ENCODE results near the gene NOC2L. TPM values are rescaled to one million over a fixed set of nuclear protein-coding genes. Genes with fewer than 3 reads are reported as not detected.

Gene NOC2L
- total RNA-seq, 1 donor: 76.9 TPM

GRCh38 chr1:923131-923990, 35.7 kb downstream of the NOC2L start, which contains the start of gene SAMD11:
Gene SAMD11, plus strand, starts transcription at chr1:923923. Its CDS starts 509 bp downstream, at chr1:924432.
- no peak for TF ChIP-seq CTCF (IDR thresholded peaks at IDR 0.05; ENCODE audit: insufficient read depth, low read depth, low read length)
- peak; percentile 88 for DNase-seq (ENCODE audit: low read depth)
- peak within 1 kb of the TSS; percentile 52 for H3K4me3 ChIP-seq (ENCODE audit: low read depth, low read length)

GRCh38 chr1:921011-921837, 37.8 kb downstream of the NOC2L start:
- peak; percentile 56 for TF ChIP-seq CTCF (IDR thresholded peaks at IDR 0.05; ENCODE audit: insufficient read depth, low read depth, low read length)
- DNase-seq (ENCODE audit: low read depth): peak; percentile 78
- no peak overlapping the region for H3K4me3 ChIP-seq (ENCODE audit: low read depth, low read length)

GRCh38 chr1:920521-920920, 38.5 kb downstream of the NOC2L start:
- TF ChIP-seq CTCF (IDR thresholded peaks at IDR 0.05; ENCODE audit: insufficient read depth, low read depth, low read length): no peak
- DNase-seq (ENCODE audit: low read depth): no peak
- H3K4me3 ChIP-seq (ENCODE audit: low read depth, low read length): no peak overlapping the region

GRCh38 chr1:920010-920409, 39.0 kb downstream of the NOC2L start:
- no peak for TF ChIP-seq CTCF (IDR thresholded peaks at IDR 0.05; ENCODE audit: insufficient read depth, low read depth, low read length)
- no peak overlapping the region for H3K4me3 ChIP-seq (ENCODE audit: low read depth, low read length)
- no peak for DNase-seq (ENCODE audit: low read depth)

GRCh38 chr1:919271-919872, 39.7 kb downstream of the NOC2L start:
- DNase-seq (ENCODE audit: low read depth): no peak
- no peak for TF ChIP-seq CTCF (IDR thresholded peaks at IDR 0.05; ENCODE audit: insufficient read depth, low read depth, low read length)
- no peak overlapping the region for H3K4me3 ChIP-seq (ENCODE audit: low read depth, low read length)

- H3K4me3 ChIP-seq (ENCODE audit: low read depth, low read length): no peak overlapping the region
- DNase-seq (ENCODE audit: low read depth): no peak
- no peak for TF ChIP-seq CTCF (IDR thresholded peaks at IDR 0.05; ENCODE audit: insufficient read depth, low read depth, low read length)
Measured at GRCh38 chr1:918843-919242, 40.2 kb downstream of the NOC2L start.

Measured in fibroblast of villous mesenchyme (primary cell).